ENCODE results near the gene MTG1. TPM values are rescaled to one million over a fixed set of nuclear protein-coding genes. Genes with fewer than 3 reads are reported as not detected.

MTG1 gene
- total and polyA plus RNA-seq, 2 experiments from 2014 or later = 45.7 to 68.6 TPM

DNA sequence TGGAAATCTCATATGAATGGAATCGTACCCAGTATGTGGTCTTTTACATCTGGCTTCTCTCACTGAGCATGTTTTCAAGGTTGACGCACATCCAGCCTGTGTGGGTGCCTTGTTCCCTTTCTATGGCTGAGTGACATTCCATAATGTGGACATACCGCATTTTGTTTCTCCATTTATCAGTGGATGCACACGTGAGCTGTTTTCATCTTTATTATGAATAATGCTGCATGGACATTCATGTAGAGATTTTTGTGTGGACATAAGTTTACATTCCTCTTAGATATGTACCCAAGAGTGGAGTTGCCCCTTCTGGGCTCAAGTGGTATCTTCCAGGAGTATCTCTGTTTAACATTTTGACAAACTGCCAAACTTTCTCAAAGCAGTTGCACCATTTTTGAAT lies 58.5 kb downstream of the MTG1 start:
- H4K20me1 ChIP-seq (replicated peaks; ENCODE audit: insufficient read depth) = no peaks in the 10 kb centered on the region
- no peak overlapping the region for H3K27ac ChIP-seq (ENCODE audit: low read depth)
- no peaks in the 10 kb centered on the region for H3K4me1 Mint-ChIP-seq
- no peaks in the 10 kb centered on the region for H3K27me3 ChIP-seq (ENCODE audit: insufficient read depth)
- H3F3A ChIP-seq (replicated peaks; ENCODE audit: low read depth) = no peaks in the 10 kb centered on the region
- H3K36me3 Mint-ChIP-seq (ENCODE audit: low read depth) = peaks cover 7% of the 10 kb centered on the region; the same call in 1 of the 3 replicates
- H3K4me3 ChIP-seq = no peak overlapping the region
- no peak overlapping the region for H3K4me2 ChIP-seq
- H2AFZ ChIP-seq = no peak overlapping the region
- no peak overlapping the region for H3K27ac Mint-ChIP-seq
- peaks cover 7% of the 10 kb centered on the region for H3K27me3 Mint-ChIP-seq (ENCODE audit: insufficient read depth, low read depth, poor library complexity)
- H3K79me2 ChIP-seq (replicated peaks; ENCODE audit: insufficient read depth) = no peaks in the 10 kb centered on the region
- no peak overlapping the region for H3K4me3 Mint-ChIP-seq
- no peaks in the 10 kb centered on the region for H3K36me3 ChIP-seq (ENCODE audit: insufficient read depth)
- peaks cover 70% of the 10 kb centered on the region for H3K9me3 Mint-ChIP-seq
- H3K4me1 ChIP-seq (ENCODE audit: insufficient read depth) = no peaks in the 10 kb centered on the region
- ATAC-seq (no peak), DNase-seq (ENCODE audit: low spot score) (no peak)
- TF ChIP-seq ZNF114 (CRISPR knock-in tag; IDR thresholded peaks at IDR 0.05) (no peak), CREB1 (CRISPR knock-in tag; IDR thresholded peaks at IDR 0.05; ENCODE audit: low read depth) (no peak), STAT1 (IDR thresholded peaks at IDR 0.05; ENCODE audit: unreplicated experiment) (no peak), JUNB (IDR thresholded peaks at IDR 0.05; ENCODE audit: unreplicated experiment) (no peak), EZH2phosphoT487 (IDR thresholded peaks at IDR 0.05; ENCODE audit: unreplicated experiment) (no peak), POLR2AphosphoS5 (IDR thresholded peaks at IDR 0.05; ENCODE audit: low read depth) (no peak), EZH2 (IDR thresholded peaks at IDR 0.05; ENCODE audit: low read depth, unreplicated experiment) (no peak), ZNF331 (CRISPR knock-in tag; IDR thresholded peaks at IDR 0.05; ENCODE audit: low read depth) (no peak), NANOG (IDR thresholded peaks at IDR 0.05; ENCODE audit: borderline replicate concordance) (no peak)
- TF ChIP-seq, protein P1, sequence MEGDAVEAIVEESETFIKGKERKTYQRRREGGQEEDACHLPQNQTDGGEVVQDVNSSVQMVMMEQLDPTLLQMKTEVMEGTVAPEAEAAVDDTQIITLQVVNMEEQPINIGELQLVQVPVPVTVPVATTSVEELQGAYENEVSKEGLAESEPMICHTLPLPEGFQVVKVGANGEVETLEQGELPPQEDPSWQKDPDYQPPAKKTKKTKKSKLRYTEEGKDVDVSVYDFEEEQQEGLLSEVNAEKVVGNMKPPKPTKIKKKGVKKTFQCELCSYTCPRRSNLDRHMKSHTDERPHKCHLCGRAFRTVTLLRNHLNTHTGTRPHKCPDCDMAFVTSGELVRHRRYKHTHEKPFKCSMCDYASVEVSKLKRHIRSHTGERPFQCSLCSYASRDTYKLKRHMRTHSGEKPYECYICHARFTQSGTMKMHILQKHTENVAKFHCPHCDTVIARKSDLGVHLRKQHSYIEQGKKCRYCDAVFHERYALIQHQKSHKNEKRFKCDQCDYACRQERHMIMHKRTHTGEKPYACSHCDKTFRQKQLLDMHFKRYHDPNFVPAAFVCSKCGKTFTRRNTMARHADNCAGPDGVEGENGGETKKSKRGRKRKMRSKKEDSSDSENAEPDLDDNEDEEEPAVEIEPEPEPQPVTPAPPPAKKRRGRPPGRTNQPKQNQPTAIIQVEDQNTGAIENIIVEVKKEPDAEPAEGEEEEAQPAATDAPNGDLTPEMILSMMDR (conservative IDR thresholded peaks at IDR 0.05; ENCODE audit: low read depth in 2 of 2) = no peak
- TF ChIP-seq, protein P2, sequence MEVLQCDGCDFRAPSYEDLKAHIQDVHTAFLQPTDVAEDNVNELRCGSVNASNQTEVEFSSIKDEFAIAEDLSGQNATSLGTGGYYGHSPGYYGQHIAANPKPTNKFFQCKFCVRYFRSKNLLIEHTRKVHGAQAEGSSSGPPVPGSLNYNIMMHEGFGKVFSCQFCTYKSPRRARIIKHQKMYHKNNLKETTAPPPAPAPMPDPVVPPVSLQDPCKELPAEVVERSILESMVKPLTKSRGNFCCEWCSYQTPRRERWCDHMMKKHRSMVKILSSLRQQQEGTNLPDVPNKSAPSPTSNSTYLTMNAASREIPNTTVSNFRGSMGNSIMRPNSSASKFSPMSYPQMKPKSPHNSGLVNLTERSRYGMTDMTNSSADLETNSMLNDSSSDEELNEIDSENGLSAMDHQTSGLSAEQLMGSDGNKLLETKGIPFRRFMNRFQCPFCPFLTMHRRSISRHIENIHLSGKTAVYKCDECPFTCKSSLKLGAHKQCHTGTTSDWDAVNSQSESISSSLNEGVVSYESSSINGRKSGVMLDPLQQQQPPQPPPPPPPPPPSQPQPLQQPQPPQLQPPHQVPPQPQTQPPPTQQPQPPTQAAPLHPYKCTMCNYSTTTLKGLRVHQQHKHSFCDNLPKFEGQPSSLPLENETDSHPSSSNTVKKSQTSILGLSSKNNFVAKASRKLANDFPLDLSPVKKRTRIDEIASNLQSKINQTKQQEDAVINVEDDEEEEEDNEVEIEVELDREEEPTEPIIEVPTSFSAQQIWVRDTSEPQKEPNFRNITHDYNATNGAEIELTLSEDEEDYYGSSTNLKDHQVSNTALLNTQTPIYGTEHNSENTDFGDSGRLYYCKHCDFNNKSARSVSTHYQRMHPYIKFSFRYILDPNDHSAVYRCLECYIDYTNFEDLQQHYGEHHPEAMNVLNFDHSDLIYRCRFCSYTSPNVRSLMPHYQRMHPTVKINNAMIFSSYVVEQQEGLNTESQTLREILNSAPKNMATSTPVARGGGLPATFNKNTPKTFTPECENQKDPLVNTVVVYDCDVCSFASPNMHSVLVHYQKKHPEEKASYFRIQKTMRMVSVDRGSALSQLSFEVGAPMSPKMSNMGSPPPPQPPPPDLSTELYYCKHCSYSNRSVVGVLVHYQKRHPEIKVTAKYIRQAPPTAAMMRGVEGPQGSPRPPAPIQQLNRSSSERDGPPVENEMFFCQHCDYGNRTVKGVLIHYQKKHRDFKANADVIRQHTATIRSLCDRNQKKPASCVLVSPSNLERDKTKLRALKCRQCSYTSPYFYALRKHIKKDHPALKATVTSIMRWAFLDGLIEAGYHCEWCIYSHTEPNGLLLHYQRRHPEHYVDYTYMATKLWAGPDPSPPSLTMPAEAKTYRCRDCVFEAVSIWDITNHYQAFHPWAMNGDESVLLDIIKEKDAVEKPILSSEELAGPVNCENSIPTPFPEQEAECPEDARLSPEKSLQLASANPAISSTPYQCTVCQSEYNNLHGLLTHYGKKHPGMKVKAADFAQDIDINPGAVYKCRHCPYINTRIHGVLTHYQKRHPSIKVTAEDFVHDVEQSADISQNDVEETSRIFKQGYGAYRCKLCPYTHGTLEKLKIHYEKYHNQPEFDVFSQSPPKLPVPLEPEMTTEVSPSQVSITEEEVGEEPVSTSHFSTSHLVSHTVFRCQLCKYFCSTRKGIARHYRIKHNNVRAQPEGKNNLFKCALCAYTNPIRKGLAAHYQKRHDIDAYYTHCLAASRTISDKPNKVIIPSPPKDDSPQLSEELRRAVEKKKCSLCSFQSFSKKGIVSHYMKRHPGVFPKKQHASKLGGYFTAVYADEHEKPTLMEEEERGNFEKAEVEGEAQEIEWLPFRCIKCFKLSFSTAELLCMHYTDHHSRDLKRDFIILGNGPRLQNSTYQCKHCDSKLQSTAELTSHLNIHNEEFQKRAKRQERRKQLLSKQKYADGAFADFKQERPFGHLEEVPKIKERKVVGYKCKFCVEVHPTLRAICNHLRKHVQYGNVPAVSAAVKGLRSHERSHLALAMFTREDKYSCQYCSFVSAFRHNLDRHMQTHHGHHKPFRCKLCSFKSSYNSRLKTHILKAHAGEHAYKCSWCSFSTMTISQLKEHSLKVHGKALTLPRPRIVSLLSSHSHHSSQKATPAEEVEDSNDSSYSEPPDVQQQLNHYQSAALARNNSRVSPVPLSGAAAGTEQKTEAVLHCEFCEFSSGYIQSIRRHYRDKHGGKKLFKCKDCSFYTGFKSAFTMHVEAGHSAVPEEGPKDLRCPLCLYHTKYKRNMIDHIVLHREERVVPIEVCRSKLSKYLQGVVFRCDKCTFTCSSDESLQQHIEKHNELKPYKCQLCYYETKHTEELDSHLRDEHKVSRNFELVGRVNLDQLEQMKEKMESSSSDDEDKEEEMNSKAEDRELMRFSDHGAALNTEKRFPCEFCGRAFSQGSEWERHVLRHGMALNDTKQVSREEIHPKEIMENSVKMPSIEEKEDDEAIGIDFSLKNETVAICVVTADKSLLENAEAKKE (CRISPR knock-in tag; IDR thresholded peaks at IDR 0.05) = no peak
- TF ChIP-seq, protein P3, sequence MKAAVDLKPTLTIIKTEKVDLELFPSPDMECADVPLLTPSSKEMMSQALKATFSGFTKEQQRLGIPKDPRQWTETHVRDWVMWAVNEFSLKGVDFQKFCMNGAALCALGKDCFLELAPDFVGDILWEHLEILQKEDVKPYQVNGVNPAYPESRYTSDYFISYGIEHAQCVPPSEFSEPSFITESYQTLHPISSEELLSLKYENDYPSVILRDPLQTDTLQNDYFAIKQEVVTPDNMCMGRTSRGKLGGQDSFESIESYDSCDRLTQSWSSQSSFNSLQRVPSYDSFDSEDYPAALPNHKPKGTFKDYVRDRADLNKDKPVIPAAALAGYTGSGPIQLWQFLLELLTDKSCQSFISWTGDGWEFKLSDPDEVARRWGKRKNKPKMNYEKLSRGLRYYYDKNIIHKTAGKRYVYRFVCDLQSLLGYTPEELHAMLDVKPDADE (IDR thresholded peaks at IDR 0.05) = no peak
- TF ChIP-seq, protein P4, sequence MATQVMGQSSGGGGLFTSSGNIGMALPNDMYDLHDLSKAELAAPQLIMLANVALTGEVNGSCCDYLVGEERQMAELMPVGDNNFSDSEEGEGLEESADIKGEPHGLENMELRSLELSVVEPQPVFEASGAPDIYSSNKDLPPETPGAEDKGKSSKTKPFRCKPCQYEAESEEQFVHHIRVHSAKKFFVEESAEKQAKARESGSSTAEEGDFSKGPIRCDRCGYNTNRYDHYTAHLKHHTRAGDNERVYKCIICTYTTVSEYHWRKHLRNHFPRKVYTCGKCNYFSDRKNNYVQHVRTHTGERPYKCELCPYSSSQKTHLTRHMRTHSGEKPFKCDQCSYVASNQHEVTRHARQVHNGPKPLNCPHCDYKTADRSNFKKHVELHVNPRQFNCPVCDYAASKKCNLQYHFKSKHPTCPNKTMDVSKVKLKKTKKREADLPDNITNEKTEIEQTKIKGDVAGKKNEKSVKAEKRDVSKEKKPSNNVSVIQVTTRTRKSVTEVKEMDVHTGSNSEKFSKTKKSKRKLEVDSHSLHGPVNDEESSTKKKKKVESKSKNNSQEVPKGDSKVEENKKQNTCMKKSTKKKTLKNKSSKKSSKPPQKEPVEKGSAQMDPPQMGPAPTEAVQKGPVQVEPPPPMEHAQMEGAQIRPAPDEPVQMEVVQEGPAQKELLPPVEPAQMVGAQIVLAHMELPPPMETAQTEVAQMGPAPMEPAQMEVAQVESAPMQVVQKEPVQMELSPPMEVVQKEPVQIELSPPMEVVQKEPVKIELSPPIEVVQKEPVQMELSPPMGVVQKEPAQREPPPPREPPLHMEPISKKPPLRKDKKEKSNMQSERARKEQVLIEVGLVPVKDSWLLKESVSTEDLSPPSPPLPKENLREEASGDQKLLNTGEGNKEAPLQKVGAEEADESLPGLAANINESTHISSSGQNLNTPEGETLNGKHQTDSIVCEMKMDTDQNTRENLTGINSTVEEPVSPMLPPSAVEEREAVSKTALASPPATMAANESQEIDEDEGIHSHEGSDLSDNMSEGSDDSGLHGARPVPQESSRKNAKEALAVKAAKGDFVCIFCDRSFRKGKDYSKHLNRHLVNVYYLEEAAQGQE (IDR thresholded peaks at IDR 0.05; ENCODE audit: unreplicated experiment) = no peak
- H3K9me2 ChIP-seq (ENCODE audit: insufficient read depth) = no peaks in the 10 kb centered on the region
